Thymus (tissue), 11 donors: Measurements from ENCODE around the gene GSN. TPM values are rescaled to one million over a fixed set of nuclear protein-coding genes. Genes with fewer than 3 reads are reported as not detected.
A peak's percentile ranks its signal among the peaks of the same experiment; 100 is the strongest.

Source experiments
- DNase-seq, 9 donors: peaks; one replicate each; pipeline ENCODE4 v3.0.0-alpha.2; 2013; ENCODE audit warnings: low spot score in 9 of 9, low read depth in 6 of 9, missing footprints in 1 of 9
- H3K27ac ChIP-seq, 2 donors: one replicate each; pipeline ENCODE4 v1.5.1; 2013; ENCODE audit warnings: control low read depth in 1 of 2, low read depth in 1 of 2, low read length in 1 of 2, mild to moderate bottlenecking in 1 of 2, moderate library complexity in 1 of 2
- H3K27me3 ChIP-seq, 2 donors: one replicate each; pipeline ENCODE4 v1.5.1; 2013; ENCODE audit warnings: low read length in 1 of 2; ENCODE audit not compliant: control insufficient read depth in 2 of 2, insufficient read depth in 1 of 2
- H3K36me3 ChIP-seq, 2 donors: one replicate each; pipeline ENCODE4 v1.5.1; 2013; ENCODE audit warnings: low read length in 1 of 2, mild to moderate bottlenecking in 1 of 2, moderate library complexity in 1 of 2; ENCODE audit not compliant: control insufficient read depth in 2 of 2, insufficient read depth in 2 of 2
- H3K4me1 ChIP-seq, 2 donors: one replicate each; pipeline ENCODE4 v1.5.1; 2013; ENCODE audit warnings: low read length in 2 of 2; ENCODE audit not compliant: control insufficient read depth in 2 of 2, insufficient read depth in 2 of 2
- H3K4me3 ChIP-seq, 2 donors: one replicate each; pipeline ENCODE4 v1.5.1; 2013; ENCODE audit warnings: low read length in 2 of 2, control low read depth in 1 of 2, mild to moderate bottlenecking in 1 of 2
- H3K9me3 ChIP-seq, 2 donors: one replicate each; pipeline ENCODE4 v1.5.1; 2013; ENCODE audit warnings: low read length in 1 of 2, mild to moderate bottlenecking in 1 of 2; ENCODE audit not compliant: control insufficient read depth in 2 of 2, insufficient read depth in 1 of 2
- WGBS: extraction: QIAGEN DNeasy Blood & Tissue Kit; methylation state at CpG from one replicate; pipeline ENCODE4 v1.1.7; 2013; 5-methylcytosine and 5-hydroxymethylcytosine counted together
- polyA plus RNA-seq: library from polyadenylated mRNA; stranded (reverse); fragments of 200-250 nt; gene quantifications from one replicate; pipeline ENCODE4 v1.2.3, GENCODE V29; 2013
- total RNA-seq: library from RNA; stranded (reverse); fragments of 120-200 nt; gene quantifications from one replicate; pipeline ENCODE4 v1.2.4, GENCODE V29; 2013
- donor health status: healthy.

GSN gene
- total and polyA plus RNA-seq, 2 donors, result 138 to 248 TPM

- DNase-seq, result no peak
- no peaks in the 10 kb centered on the region for H3K27me3 ChIP-seq
- H3K36me3 ChIP-seq, result peaks cover 0 to 9% of the 10 kb centered on the region in 2 donors
- peaks cover 0 to 11% of the 10 kb centered on the region in 2 donors for H3K4me1 ChIP-seq
- H3K4me3 ChIP-seq, result no peak overlapping the region
- 33% methylated on average over 5 of the region's 5 CpGs for WGBS
- no peak overlapping the region for H3K27ac ChIP-seq
- H3K9me3 ChIP-seq, result no peaks in the 10 kb centered on the region
Observed at GRCh38 chr9:121322037-121322736, 54.2 kb downstream of the GSN start.

DNA sequence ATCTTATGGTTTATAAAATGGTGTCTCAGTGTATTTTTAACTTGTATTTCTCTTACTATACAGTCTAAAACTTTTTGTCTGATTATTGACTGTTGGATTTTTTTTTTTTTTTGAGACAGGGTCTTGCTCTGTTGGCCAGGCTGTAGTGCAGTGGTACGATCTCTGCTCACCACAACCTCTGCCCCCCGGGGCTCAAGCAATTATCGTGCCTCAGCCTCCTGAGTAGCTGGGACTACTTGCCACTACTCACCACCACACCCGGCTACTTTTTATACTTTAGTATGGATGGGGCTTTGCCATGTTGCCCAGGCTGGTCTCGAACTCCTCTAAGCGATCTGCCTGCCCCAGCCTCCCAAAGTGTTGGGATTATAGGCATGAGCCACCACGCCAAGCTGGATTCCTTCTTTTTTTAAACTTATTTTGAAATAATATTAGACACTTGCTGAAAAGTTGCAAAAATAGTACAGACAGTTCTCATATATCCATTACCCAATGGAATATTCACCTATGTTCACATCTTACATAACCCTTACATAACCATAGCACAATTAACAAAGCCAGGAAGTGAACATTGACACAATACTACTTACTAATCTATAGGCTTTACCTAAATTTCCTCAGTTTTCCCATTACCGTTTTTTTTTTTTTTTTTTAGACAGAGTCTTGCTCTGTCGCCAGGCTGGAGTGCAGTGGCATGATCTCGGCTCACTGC is 54.9 kb downstream of the GSN start:
- WGBS, result 96% methylated on average over 10 of the region's 10 CpGs
- H3K27me3 ChIP-seq, result no peaks in the 10 kb centered on the region
- peaks cover 0 to 11% of the 10 kb centered on the region in 2 donors for H3K4me1 ChIP-seq

GRCh38 chr9:121323449-121324151 is 55.6 kb downstream of the GSN start:
- 97% methylated on average over 10 of the region's 10 CpGs for WGBS
- peaks cover 0 to 11% of the 10 kb centered on the region in 2 donors for H3K4me1 ChIP-seq
- no peak for DNase-seq
- no peaks in the 10 kb centered on the region for H3K9me3 ChIP-seq
- H3K27ac ChIP-seq, result no peak overlapping the region
- H3K4me3 ChIP-seq, result no peak overlapping the region
- H3K27me3 ChIP-seq, result no peaks in the 10 kb centered on the region
- H3K36me3 ChIP-seq, result peaks cover 0 to 9% of the 10 kb centered on the region in 2 donors

More for the DNA sequence above, 54.9 kb downstream of the GSN start:
- no peaks in the 10 kb centered on the region for H3K9me3 ChIP-seq
- no peak overlapping the region for H3K27ac ChIP-seq
- no peak overlapping the region for H3K4me3 ChIP-seq
- DNase-seq, result no peak
- peaks cover 0 to 9% of the 10 kb centered on the region in 2 donors for H3K36me3 ChIP-seq

- H3K9me3 ChIP-seq, result no peaks in the 10 kb centered on the region
- no peak overlapping the region for H3K4me3 ChIP-seq
- no peak overlapping the region for H3K27ac ChIP-seq
- WGBS, result 95% methylated on average over 5 of the region's 5 CpGs
- peaks cover 0 to 9% of the 10 kb centered on the region in 2 donors for H3K36me3 ChIP-seq
- H3K4me1 ChIP-seq, result peaks cover 0 to 11% of the 10 kb centered on the region in 2 donors
- no peaks in the 10 kb centered on the region for H3K27me3 ChIP-seq
- DNase-seq, result no peak
Observed at GRCh38 chr9:121324316-121324715, 56.4 kb downstream of the GSN start.

DNA sequence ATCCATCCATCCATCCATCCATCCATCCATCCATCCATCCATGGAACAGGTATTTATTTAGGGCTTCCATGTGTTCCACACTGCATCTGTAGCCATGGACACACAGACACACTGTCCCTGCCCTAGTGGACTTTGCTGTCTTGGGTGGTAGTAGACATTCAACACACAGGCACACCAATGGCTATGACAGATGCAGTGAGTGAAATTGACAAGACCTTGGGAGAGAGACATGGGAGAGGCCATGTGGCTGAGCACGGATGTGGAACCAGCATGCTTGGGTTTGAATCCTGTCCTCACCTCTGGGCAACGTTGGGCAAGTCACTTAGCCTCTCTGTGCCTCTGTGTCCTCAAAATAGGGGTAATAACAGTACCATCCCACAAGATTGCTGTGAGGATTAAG is 56.8 kb downstream of the GSN start:
- peak overlapping the region in 1 of 2 donors; percentile 25 for H3K27ac ChIP-seq
- no peak for DNase-seq
- no peaks in the 10 kb centered on the region for H3K9me3 ChIP-seq
- H3K4me3 ChIP-seq, result no peak overlapping the region
- H3K36me3 ChIP-seq, result peaks cover 0 to 13% of the 10 kb centered on the region in 2 donors
- peaks cover 0 to 11% of the 10 kb centered on the region in 2 donors for H3K4me1 ChIP-seq
- 92% methylated on average over 2 of the region's 2 CpGs for WGBS
- H3K27me3 ChIP-seq, result no peaks in the 10 kb centered on the region

DNA sequence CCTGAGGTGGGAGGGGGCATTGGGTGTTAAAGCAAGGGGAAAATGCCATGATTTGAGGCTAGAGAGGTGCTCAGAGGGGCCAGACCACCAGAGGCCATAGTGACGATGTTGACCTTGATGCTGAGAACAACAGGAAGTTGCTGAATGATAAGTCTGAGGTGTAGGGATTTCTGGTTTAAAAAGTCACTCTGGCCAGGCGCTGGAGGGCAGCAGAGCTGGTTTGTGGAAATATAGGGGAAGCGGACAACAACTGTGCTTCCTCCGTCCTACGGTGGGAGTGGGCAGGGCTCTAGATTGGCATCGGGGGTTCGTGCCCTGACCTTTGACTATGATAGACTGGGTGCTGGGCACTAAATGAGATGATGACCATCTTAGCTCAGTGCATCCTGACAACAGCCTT is 57.4 kb downstream of the GSN start:
- no peak overlapping the region for H3K4me3 ChIP-seq
- DNase-seq, result no peak
- peaks cover 0 to 9% of the 10 kb centered on the region in 2 donors for H3K4me1 ChIP-seq
- H3K36me3 ChIP-seq, result peaks cover 0 to 13% of the 10 kb centered on the region in 2 donors
- H3K27ac ChIP-seq, result peak overlapping the region in 1 of 2 donors; percentile 60
- H3K27me3 ChIP-seq, result no peaks in the 10 kb centered on the region
- 97% methylated on average over 7 of the region's 7 CpGs for WGBS
- no peaks in the 10 kb centered on the region for H3K9me3 ChIP-seq

DNA sequence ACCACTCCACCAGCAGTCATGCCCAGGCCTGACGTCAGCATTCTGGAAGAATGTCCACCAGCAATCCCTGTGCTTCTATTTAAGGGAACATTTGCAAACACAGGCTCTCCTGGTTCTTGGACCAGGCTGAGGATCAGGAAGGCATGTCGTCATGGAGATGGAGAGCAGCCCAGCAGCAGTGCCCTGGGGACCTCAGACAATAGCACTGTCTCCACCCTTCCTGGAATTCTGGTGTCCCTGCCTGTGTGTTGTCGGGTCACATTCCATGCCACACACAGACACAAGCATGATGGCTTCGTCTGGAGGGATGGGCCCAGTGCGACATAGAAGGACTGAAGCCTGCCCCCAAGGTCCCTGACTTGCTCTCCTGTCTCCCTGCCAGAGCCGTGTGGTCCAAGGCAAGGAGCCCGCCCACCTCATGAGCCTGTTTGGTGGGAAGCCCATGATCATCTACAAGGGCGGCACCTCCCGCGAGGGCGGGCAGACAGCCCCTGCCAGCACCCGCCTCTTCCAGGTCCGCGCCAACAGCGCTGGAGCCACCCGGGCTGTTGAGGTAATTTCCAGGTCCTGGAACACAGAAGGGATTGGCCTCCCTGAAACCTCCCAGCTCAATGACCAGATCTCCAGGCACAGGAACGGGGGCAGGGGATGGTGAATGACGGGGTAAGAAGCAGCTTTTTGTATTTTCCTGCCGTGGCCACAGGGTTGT is 58.3 kb downstream of the GSN start:
- 93% methylated on average over 19 of the region's 19 CpGs for WGBS
- Histone ChIP-seq H3K36me3 (peaks cover 0 to 13% of the 10 kb centered on the region in 2 donors), H3K4me1 (peaks cover 0 to under 1% of the 10 kb centered on the region in 2 donors), H3K27ac (no peak overlapping the region), H3K9me3 (no peaks in the 10 kb centered on the region), H3K27me3 (no peaks in the 10 kb centered on the region), H3K4me3 (no peak overlapping the region)
- no peak for DNase-seq

- no peaks in the 10 kb centered on the region for H3K9me3 ChIP-seq
- no peak for DNase-seq
- H3K36me3 ChIP-seq, result peaks cover 0 to 13% of the 10 kb centered on the region in 2 donors
- 97% methylated on average over 11 of the region's 11 CpGs for WGBS
- no peak overlapping the region for H3K27ac ChIP-seq
- H3K27me3 ChIP-seq, result no peaks in the 10 kb centered on the region
- no peak overlapping the region for H3K4me3 ChIP-seq
- H3K4me1 ChIP-seq, result no peaks in the 10 kb centered on the region
Observed at GRCh38 chr9:121326901-121327613, 59.1 kb downstream of the GSN start.
